ENCODE data around the gene EPHB4. TPM values are rescaled to one million over a fixed set of nuclear protein-coding genes. Genes with fewer than 3 reads are reported as not detected.
A peak's percentile ranks its signal among the peaks of the same experiment; 100 is the strongest.

Gene EPHB4
- total RNA-seq, 1 experiment from 2014 or later, result 120 TPM

DNA sequence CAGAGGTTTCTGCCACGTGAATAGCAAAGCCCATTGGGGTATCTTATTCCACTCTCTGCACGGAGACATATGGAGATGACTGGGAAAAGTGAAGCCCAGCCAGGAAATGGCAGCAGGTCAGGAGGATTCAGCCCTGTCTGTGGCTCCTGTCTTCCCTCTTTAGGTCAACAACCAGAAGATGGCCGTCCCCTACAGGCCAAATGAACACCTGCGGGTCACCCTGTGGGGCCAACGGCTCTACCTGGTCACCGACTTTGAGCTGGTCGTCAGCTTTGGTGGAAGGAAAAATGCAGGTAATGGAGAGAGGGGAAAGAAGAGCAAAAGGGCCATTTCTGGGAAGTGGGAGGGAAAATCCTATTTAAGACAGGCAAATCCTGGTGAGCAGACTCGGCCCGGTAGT lies 38.3 kb downstream of the EPHB4 start:
- Mint-ChIP-seq H3K36me3 (no peaks in the 10 kb centered on the region), H3K9me3 (no peaks in the 10 kb centered on the region), H3K4me1 (peaks cover 18% of the 10 kb centered on the region), H3K27me3 (ENCODE audit: low read depth) (peaks cover 5% of the 10 kb centered on the region; the same call in 1 of the 2 replicates), H3K27ac (peak overlapping the region; percentile 92; the same call in 1 of the 2 replicates), H3K4me3 (no peak overlapping the region)
- POLR2A ChIA-PET, result interaction anchor here (0.8 to 1.3 kb wide), 3 partner anchors 18 to 359 kb away, joined by 3 to 5 read pairs (median 3); partner anchors contain the start of genes MEPCE and UFSP1
- DNase-seq (ENCODE audit: low spot score) (peak; percentile 66), ATAC-seq (peak; percentile 73)
- CTCF ChIA-PET, result interaction anchor here (0.5 to 5.4 kb wide), 28 partner anchors 11 to 352 kb away, joined by 3 to 58 read pairs (median 4); partner anchors contain the start of genes EPHB4, GIGYF1, POP7 and SLC12A9
- TF ChIP-seq FOXJ3 (CRISPR knock-in tag; IDR thresholded peaks at IDR 0.05; ENCODE audit: borderline replicate concordance) (no peak), TEAD4 (CRISPR knock-in tag; IDR thresholded peaks at IDR 0.05) (no peak), CBFB (CRISPR knock-in tag; IDR thresholded peaks at IDR 0.05; ENCODE audit: low read depth) (no peak), FOXK1 (CRISPR knock-in tag; IDR thresholded peaks at IDR 0.05) (no peak), EMX1 (CRISPR knock-in tag; IDR thresholded peaks at IDR 0.05) (no peak), ZNF121 (CRISPR knock-in tag; IDR thresholded peaks at IDR 0.05) (no peak), IRF2 (CRISPR knock-in tag; IDR thresholded peaks at IDR 0.05; ENCODE audit: borderline replicate concordance, low read depth) (no peak), ZNF232 (CRISPR knock-in tag; IDR thresholded peaks at IDR 0.05) (no peak), FOXP1 (CRISPR knock-in tag; IDR thresholded peaks at IDR 0.05; ENCODE audit: borderline replicate concordance) (no peak), ELF4 (CRISPR knock-in tag; IDR thresholded peaks at IDR 0.05; ENCODE audit: low read depth) (no peak), ZNF671 (CRISPR knock-in tag; IDR thresholded peaks at IDR 0.05) (no peak), NR1H2 (CRISPR knock-in tag; IDR thresholded peaks at IDR 0.05) (no peak), CREM (CRISPR knock-in tag; IDR thresholded peaks at IDR 0.05) (no peak), KAT7 (CRISPR knock-in tag; IDR thresholded peaks at IDR 0.05; ENCODE audit: borderline replicate concordance) (no peak), GABPB1 (CRISPR knock-in tag; IDR thresholded peaks at IDR 0.05) (no peak), PRRX2 (CRISPR knock-in tag; IDR thresholded peaks at IDR 0.05) (no peak), NFATC4 (CRISPR knock-in tag; IDR thresholded peaks at IDR 0.05) (no peak)
- TF ChIP-seq, protein P1, sequence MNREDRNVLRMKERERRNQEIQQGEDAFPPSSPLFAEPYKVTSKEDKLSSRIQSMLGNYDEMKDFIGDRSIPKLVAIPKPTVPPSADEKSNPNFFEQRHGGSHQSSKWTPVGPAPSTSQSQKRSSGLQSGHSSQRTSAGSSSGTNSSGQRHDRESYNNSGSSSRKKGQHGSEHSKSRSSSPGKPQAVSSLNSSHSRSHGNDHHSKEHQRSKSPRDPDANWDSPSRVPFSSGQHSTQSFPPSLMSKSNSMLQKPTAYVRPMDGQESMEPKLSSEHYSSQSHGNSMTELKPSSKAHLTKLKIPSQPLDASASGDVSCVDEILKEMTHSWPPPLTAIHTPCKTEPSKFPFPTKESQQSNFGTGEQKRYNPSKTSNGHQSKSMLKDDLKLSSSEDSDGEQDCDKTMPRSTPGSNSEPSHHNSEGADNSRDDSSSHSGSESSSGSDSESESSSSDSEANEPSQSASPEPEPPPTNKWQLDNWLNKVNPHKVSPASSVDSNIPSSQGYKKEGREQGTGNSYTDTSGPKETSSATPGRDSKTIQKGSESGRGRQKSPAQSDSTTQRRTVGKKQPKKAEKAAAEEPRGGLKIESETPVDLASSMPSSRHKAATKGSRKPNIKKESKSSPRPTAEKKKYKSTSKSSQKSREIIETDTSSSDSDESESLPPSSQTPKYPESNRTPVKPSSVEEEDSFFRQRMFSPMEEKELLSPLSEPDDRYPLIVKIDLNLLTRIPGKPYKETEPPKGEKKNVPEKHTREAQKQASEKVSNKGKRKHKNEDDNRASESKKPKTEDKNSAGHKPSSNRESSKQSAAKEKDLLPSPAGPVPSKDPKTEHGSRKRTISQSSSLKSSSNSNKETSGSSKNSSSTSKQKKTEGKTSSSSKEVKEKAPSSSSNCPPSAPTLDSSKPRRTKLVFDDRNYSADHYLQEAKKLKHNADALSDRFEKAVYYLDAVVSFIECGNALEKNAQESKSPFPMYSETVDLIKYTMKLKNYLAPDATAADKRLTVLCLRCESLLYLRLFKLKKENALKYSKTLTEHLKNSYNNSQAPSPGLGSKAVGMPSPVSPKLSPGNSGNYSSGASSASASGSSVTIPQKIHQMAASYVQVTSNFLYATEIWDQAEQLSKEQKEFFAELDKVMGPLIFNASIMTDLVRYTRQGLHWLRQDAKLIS (CRISPR knock-in tag; IDR thresholded peaks at IDR 0.05; ENCODE audit: borderline replicate concordance), result no peak
- TF ChIP-seq, protein P2, sequence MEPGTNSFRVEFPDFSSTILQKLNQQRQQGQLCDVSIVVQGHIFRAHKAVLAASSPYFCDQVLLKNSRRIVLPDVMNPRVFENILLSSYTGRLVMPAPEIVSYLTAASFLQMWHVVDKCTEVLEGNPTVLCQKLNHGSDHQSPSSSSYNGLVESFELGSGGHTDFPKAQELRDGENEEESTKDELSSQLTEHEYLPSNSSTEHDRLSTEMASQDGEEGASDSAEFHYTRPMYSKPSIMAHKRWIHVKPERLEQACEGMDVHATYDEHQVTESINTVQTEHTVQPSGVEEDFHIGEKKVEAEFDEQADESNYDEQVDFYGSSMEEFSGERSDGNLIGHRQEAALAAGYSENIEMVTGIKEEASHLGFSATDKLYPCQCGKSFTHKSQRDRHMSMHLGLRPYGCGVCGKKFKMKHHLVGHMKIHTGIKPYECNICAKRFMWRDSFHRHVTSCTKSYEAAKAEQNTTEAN (CRISPR knock-in tag; IDR thresholded peaks at IDR 0.05), result no peak

DNA sequence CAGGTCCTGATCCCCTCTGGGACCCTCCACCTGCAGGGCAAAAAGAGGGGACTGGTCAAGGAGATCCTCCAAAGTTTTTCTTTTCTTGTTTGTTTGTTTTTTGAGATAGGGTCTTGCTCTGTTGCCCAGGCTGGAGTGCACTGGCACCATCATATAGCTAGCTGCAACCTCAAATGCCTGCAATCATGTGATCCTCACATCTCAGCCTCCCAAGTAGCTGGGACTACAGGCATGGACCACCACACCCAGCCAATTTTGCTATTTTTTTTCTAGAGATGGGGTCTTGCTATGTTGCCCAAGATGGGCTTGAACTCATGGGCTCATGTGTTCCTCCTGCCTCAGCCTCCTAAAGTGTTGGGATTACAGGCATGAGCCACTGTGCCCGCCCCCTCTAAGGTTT lies 41.0 kb downstream of the EPHB4 start:
- peaks cover 5% of the 10 kb centered on the region; the same call in 1 of the 2 replicates for H3K27me3 Mint-ChIP-seq (ENCODE audit: low read depth)
- H3K9me3 Mint-ChIP-seq, result peaks cover 3% of the 10 kb centered on the region; the same call in 1 of the 2 replicates
- TF ChIP-seq ZNF121 (CRISPR knock-in tag; IDR thresholded peaks at IDR 0.05), result peak; percentile 90
- TF ChIP-seq GTF2I (CRISPR knock-in tag; conservative IDR thresholded peaks at IDR 0.05), result peak; percentile 10; the same call in 1 of the 2 replicates
- TF ChIP-seq, protein P3, sequence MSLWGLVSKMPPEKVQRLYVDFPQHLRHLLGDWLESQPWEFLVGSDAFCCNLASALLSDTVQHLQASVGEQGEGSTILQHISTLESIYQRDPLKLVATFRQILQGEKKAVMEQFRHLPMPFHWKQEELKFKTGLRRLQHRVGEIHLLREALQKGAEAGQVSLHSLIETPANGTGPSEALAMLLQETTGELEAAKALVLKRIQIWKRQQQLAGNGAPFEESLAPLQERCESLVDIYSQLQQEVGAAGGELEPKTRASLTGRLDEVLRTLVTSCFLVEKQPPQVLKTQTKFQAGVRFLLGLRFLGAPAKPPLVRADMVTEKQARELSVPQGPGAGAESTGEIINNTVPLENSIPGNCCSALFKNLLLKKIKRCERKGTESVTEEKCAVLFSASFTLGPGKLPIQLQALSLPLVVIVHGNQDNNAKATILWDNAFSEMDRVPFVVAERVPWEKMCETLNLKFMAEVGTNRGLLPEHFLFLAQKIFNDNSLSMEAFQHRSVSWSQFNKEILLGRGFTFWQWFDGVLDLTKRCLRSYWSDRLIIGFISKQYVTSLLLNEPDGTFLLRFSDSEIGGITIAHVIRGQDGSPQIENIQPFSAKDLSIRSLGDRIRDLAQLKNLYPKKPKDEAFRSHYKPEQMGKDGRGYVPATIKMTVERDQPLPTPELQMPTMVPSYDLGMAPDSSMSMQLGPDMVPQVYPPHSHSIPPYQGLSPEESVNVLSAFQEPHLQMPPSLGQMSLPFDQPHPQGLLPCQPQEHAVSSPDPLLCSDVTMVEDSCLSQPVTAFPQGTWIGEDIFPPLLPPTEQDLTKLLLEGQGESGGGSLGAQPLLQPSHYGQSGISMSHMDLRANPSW (CRISPR knock-in tag; conservative IDR thresholded peaks at IDR 0.05; ENCODE audit: low read depth), result no peak
- TF ChIP-seq, protein P4, sequence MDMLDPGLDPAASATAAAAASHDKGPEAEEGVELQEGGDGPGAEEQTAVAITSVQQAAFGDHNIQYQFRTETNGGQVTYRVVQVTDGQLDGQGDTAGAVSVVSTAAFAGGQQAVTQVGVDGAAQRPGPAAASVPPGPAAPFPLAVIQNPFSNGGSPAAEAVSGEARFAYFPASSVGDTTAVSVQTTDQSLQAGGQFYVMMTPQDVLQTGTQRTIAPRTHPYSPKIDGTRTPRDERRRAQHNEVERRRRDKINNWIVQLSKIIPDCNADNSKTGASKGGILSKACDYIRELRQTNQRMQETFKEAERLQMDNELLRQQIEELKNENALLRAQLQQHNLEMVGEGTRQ (CRISPR knock-in tag; IDR thresholded peaks at IDR 0.05), result no peak
- ATAC-seq (no peak), DNase-seq (ENCODE audit: low spot score) (no peak)
- no peaks in the 10 kb centered on the region for H3K36me3 Mint-ChIP-seq
- POLR2A ChIA-PET, result interaction anchor here (0.9 to 1.3 kb wide), 2 partner anchors 15 to 66 kb away, joined by 3 to 6 read pairs; partner anchors contain the start of gene SLC12A9
- peaks cover 18% of the 10 kb centered on the region for H3K4me1 Mint-ChIP-seq
- no peak overlapping the region for H3K27ac Mint-ChIP-seq
- no peak overlapping the region for H3K4me3 Mint-ChIP-seq
- CTCF ChIA-PET, result interaction anchor here (0.8 to 5.4 kb wide), 9 partner anchors 13 to 307 kb away, joined by 3 to 58 read pairs (median 3); partner anchors contain the start of genes POP7 and SLC12A9
